Measurements from ENCODE around the gene KLHL7.

- TF ChIP-seq, protein P1, sequence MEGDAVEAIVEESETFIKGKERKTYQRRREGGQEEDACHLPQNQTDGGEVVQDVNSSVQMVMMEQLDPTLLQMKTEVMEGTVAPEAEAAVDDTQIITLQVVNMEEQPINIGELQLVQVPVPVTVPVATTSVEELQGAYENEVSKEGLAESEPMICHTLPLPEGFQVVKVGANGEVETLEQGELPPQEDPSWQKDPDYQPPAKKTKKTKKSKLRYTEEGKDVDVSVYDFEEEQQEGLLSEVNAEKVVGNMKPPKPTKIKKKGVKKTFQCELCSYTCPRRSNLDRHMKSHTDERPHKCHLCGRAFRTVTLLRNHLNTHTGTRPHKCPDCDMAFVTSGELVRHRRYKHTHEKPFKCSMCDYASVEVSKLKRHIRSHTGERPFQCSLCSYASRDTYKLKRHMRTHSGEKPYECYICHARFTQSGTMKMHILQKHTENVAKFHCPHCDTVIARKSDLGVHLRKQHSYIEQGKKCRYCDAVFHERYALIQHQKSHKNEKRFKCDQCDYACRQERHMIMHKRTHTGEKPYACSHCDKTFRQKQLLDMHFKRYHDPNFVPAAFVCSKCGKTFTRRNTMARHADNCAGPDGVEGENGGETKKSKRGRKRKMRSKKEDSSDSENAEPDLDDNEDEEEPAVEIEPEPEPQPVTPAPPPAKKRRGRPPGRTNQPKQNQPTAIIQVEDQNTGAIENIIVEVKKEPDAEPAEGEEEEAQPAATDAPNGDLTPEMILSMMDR (IDR thresholded peaks at IDR 0.05 in 2 of 3, conservative IDR thresholded peaks at IDR 0.05 in 1 of 3; ENCODE audit: borderline replicate concordance in 1 of 3, insufficient read depth in 1 of 3, low read depth in 2 of 3, low read length in 2 of 3), result no peak
- no peak for TF ChIP-seq JUND (IDR thresholded peaks at IDR 0.05)
- peak; percentile 85 for TF ChIP-seq POLR2AphosphoS5 (IDR thresholded peaks at IDR 0.05; ENCODE audit: low read depth, low read length)
- no peak for TF ChIP-seq EZH2 (IDR thresholded peaks at IDR 0.05)
- TF ChIP-seq, protein P2, sequence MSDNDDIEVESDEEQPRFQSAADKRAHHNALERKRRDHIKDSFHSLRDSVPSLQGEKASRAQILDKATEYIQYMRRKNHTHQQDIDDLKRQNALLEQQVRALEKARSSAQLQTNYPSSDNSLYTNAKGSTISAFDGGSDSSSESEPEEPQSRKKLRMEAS (IDR thresholded peaks at IDR 0.05), result peak; percentile 95
Measured at GRCh38 chr7:23181684-23182553, 76.3 kb downstream of the KLHL7 start, which contains the start of gene NUP42.

Data from HCT116 (cell line).